HG03575 (cell line): ENCODE data around the gene ZBTB45.
"Not testable (repeated sequence)": the region's sequence is repeated elsewhere in the genome, so short reads cannot be mapped to it uniquely, and the experiment has no call there.

ENCODE experiments used
- ATAC-seq: cut with Tn5 transposase; IDR thresholded peaks from one replicate; pipeline ENCODE4 v1.9.1; 2021; ENCODE audit not compliant: unreplicated experiment, insufficient number of reproducible peaks, low FRiP score; ENCODE audit errors: extremely low read depth

ZBTB45 gene

DNA sequence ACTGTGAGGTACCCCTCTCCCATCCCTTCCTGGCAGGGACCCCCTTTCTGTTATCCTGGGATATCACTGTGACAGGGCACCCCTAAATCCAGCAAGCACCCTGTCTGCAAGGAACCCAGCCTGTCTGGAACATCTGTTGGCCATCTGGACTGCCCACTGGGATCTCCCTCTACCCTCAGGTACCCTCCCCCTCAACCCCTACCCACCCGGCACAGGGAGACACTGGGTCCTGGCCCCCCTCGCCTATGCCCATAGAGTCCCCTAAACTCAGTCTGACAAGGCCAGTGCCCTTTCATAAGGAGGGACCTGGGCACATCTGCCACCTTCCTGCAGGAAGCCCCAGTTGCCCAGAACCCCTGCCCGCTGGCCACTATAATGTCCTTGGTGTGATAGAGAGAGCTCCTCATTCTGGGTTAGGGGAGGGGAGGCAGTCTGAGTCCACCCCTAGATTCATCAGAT is 5.0 kb downstream of the ZBTB45 start:
- no peak for ATAC-seq

GRCh38 chr19:58513694-58514563 is 5.7 kb downstream of the ZBTB45 start:
- no peak for ATAC-seq

DNA sequence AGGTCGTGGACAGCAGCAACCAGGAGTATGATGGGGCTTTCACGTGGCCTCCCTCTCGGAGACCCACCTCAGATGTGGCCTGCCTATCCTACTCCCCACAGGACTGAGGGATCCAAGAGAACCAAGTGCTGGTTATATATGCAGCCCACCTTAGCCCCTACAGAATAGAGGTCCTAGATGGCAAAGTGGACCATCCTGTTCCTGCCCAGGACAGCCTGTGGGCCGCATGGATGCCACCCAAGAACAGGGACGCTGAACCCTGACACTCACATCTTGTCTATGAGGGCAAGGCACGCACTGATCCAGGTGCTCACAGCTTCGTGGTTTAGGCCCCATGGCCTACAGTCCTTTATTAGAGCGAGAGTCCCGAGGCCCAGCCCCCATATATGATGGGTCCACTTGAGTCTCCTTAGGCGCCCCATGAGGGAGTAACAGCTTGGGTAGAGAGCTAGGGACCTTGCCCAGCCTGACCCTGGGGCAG is 6.4 kb downstream of the ZBTB45 start:
- no peak for ATAC-seq

DNA sequence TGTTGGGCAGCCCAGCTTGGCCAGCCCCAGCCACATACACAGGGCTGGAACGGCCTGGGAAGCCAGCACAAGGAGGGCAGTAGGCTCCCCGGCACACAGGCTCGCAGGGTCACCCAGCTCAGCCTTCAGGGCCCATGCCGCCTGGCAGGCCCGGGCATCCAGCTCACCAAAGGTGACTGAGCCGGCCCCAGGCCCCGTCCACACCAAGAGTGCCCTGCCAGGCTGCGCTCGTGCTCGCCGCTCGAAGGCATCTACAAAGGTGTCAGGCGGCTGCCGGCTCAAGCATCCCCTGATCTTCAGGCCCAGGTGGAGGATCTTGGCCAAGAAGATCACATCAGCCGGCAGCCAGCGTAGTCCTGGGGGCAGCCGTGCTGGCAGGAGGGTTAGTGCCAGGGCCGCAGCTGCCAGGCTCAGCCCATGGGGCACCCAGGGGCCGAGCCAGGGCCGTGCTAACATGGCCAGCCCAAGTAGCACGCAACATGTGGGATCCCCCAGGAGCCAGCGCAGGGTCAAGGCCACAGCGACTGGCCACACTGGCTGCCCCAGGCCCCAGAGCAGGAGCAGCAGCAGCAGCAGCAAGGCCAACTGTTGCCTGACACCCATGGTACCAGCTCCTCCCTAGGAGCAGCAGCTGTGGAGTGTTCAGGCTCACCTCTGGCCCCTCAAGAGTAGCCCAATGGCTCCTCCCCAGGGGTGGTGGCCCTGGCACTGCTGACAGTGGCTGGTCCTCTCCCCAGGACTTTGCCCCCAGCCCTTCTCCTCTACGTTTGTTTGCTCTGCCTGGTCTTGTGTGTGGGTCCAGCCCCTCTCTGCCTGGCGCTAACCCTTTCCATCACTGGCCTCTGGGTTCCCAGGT is 8.0 kb downstream of the ZBTB45 start, which contains the start of gene SLC27A5:
Gene SLC27A5 (minus strand): TSS at position 640 of the 856 bp plus-strand sequence. CDS start 37 bp downstream, at position 603.
- no peak for ATAC-seq

DNA sequence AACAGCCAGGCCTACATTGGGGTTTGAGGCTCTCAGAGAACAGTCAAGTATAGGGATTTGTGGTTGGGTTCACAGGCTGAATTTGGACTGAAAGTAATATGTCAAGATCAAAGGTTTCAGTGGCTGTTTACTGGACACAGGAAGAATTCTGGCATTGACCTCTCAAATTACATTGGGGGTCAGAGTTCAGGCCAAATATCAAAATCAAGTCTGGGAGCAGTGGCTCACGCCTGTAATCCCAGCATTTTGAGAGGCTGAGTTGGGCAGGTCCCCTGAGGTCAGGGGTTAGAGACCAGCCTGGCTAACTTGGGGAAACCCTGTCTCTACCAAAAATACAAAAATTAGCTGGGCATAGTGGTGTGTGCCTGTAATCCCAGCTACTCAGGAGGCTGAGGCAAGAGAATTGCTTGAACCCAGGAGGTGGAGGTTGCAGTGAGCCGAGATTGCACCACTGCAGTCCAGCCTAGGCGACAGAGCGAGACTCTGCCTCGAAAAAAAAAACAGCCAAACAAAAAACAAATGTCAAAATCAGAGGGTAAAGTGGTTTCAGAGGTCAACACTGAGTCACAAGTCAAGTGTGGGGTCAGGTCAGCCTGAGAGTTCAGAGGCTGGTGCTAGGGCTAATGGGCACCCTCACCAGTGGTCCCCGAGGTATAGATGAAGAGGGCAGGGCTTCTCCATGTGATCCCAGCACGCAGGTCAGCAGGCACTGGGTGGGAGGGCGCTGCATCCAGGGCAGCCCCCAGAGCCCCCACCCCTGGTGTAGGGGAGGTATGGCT is 9.3 kb downstream of the ZBTB45 start:
- no peak for ATAC-seq

GRCh38 chr19:58509731-58510083 is 9.9 kb downstream of the ZBTB45 start:
- ATAC-seq: no peak

GRCh38 chr19:58507602-58508223 is 11.9 kb downstream of the ZBTB45 start:
- ATAC-seq: not testable (repeated sequence)

DNA sequence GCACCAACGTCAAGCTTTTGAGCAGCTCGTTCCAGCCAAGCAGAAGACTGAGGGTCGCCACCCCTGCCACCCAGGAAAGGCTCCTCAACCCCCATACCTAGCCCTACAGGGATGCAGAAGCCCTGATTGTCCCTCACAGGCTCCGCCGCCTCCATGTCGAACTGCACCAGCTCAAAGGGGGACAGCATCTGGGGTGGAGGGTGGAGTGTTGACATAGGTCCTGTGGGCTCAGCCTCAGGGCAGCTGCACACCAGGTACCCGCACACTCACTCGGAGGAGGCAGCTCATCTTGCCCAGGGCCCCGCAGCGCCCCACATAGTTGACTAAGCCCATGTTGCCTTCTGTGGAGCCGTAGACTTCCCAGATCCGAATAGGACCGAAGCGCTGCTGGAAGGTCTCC is 19.4 kb downstream of the ZBTB45 start:
- ATAC-seq: no peak

GRCh38 chr19:58499021-58499927 is 20.3 kb downstream of the ZBTB45 start:
- no peak for ATAC-seq

DNA sequence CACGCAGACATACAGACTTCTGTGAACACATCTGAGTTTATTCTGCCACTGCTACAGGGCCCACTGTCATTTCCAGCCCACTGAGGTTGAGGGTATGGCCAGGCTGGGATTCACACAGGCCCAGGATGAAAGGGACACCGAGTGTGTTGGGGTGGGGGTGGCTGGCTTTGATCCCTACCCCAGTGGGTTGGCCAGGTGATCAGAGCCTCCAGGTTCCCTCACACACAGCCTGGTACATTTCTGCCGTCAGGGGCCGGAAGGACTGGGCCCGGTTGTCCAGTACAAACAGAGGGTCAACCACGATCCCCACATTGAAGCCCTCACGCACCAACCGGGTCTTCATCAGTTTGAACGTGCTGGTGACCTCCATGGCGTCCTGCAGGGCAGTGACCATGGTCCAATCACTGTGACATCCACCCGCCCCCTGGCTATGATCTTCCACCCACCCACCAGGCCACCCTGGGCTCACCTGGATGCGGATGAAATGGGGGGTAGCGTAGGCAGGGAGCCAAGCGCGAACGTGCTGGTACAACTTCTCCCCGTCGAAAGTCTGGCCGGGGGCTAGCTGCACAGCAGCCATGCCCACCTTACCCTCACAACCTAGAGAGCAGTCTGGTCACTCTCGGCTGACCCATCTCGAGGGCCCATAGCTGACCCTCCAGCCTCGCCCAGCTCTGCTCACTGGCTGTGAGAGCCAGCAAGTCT is 21.1 kb downstream of the ZBTB45 start:
- no peak for ATAC-seq

DNA sequence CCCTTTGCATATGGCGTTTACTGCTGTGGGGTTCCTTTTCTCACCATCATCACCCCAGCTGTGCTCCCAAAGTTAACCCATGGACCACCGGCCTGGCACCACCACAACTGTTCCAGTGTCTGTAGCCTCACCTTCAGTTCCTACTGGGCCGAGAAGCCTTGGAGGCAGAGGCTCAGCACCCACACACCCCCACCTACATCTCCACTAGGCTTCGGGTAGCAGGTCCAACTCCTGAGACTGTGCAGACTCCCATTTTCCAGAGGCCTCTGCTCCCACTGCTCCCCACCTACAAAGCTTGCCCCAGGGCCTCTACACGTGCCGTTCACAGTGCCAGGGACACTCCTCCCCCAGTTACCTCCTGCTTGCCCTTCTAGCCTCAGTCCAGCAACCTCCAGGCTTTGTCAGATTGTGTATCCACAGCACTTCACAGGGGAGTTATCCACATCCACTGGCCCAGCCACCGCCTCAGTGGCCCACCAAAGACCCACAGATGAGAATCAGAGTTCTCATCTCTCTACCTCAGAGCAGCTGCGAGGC is 21.9 kb downstream of the ZBTB45 start:
- ATAC-seq: no peak

- ATAC-seq: no peak
Measured at GRCh38 chr19:58492265-58492664, 27.3 kb downstream of the ZBTB45 start.

DNA sequence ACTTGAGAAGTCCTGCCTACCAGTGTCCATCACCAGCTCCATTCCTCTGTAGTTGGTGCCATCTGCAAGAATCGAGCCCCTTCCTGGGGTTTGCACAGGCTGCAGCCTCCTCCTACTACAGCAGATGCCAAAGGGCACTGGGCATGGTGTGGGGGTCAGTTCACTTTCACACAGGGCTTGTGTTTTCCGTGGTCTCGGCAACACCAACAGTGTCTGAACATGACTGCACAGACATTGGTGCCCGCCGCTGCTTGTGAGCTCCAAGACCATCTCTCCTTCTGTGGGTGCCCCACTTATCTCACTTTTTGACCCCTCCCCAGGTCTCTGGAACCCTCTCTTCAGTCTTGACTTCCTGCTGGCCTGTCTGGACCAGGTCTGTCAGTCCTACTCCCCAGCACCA is 28.2 kb downstream of the ZBTB45 start:
- ATAC-seq: no peak

DNA sequence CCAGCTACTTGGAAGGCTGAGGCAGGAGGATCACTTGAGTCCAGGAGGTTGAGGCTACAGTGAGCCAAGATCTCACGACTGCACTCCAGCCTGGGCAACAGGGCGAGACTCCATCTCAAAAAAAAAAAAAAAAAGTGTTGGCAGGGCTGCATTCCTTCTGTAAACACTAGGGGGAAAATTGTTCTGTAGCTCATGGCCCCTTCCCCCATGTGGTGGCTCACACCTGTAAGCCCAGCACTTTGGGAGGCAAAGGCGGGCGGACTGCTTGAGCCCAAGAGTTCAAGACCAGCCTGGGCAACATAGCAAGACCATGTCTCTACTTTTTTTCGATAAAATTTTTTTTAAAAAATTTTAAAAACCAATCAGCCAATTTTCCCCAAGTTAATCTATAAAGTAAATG is 35.3 kb downstream of the ZBTB45 start:
- not testable (repeated sequence) for ATAC-seq

GRCh38 chr19:58483776-58484175 is 35.8 kb downstream of the ZBTB45 start:
- ATAC-seq: no peak

- ATAC-seq: no peak
Measured at GRCh38 chr19:58482372-58482771, 37.2 kb downstream of the ZBTB45 start.

DNA sequence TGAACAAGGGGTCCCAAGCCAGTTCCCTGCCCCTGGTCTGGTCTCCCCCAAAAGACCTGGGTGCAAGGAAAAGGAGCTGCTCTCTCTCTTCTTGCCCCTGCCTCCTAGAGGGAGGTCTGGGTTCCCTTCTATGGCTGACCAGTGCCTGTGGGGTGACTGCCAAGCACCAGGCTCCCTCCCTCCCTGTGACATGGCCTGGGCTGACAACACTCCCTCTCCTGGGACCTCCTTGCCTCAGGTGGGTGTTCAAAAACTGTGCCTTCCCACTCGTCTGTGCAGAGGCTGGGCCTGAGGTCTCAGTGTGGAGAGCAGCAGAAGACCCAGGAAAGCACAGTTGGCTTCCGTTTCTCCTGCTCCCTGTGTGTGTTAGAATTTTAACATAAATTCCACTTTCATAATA is 38.8 kb downstream of the ZBTB45 start:
- no peak for ATAC-seq
